Activated CD8-positive, alpha-beta T cell treated with anti-CD3 and anti-CD28 coated beads, Interleukin-2, amount 10 ng/mL, durations not matched to agents 7 days and 5 days (primary cell): Measurements from ENCODE around the gene UCHL5. TPM values are rescaled to one million over a fixed set of nuclear protein-coding genes. Genes with fewer than 3 reads are reported as not detected.

Experiments used
- ATAC-seq: fragments of 150-1000 bp; cut with Tn5 transposase; one replicate; pipeline ENCODE4 v1.10.0; 2021; ENCODE audit warnings: moderate library complexity
- CTCF ChIA-PET: fragments of 350-600 bp; sonication (Branson Sonifier 250); formaldehyde crosslinking; loops from one replicate; lab custom pipeline; 2021; ENCODE audit warnings: antibody characterized with exemption; lab: Charles Lee
- POLR2A ChIA-PET: fragments of 350-600 bp; sonication (Branson Sonifier 250); formaldehyde crosslinking; loops from one replicate; lab custom pipeline; 2021; ENCODE audit warnings: antibody characterized with exemption; lab: Charles Lee
- DNase-seq: peaks from one replicate; pipeline ENCODE4 v3.0.0-alpha.2; 2020
- H3K27ac Mint-ChIP-seq: one replicate; pipeline ENCODE4 v1.8.0; 2021; ENCODE audit warnings: mild to moderate bottlenecking, mixed read lengths
- H3K27me3 Mint-ChIP-seq: one replicate; pipeline ENCODE4 v1.8.0; 2021; ENCODE audit warnings: low read depth, mixed read lengths
- H3K36me3 Mint-ChIP-seq: one replicate; pipeline ENCODE4 v1.8.0; 2021; ENCODE audit warnings: low read depth, mixed read lengths
- H3K4me1 Mint-ChIP-seq: one replicate; pipeline ENCODE4 v1.8.0; 2021; ENCODE audit warnings: low read depth, mixed read lengths
- H3K4me3 Mint-ChIP-seq: one replicate; pipeline ENCODE4 v1.8.0; 2021; ENCODE audit warnings: mild to moderate bottlenecking, mixed read lengths
- H3K9me3 Mint-ChIP-seq: one replicate; pipeline ENCODE4 v1.8.0; 2022; ENCODE audit warnings: mixed read lengths; ENCODE audit not compliant: insufficient read depth
- total RNA-seq, 2 experiments: library from RNA; stranded (reverse); gene quantifications; one replicate each; pipeline ENCODE4 v1.2.3, GENCODE V29; 2021

Gene UCHL5
- total RNA-seq, 2 experiments from 2014 or later: 61.1 to 64.4 TPM

GRCh38 chr1:192979542-192979941 is 79.6 kb downstream of the UCHL5 start:
- Mint-ChIP-seq H3K36me3 (no peaks in the 10 kb centered on the region), H3K27ac (no peak overlapping the region), H3K4me3 (no peak overlapping the region), H3K4me1 (peaks cover 10% of the 10 kb centered on the region), H3K27me3 (no peaks in the 10 kb centered on the region), H3K9me3 (no peaks in the 10 kb centered on the region)
- DNase-seq (no peak), ATAC-seq (no peak)
- ChIA-PET POLR2A (no interaction called here), CTCF (no interaction called here)

- ATAC-seq (no peak), DNase-seq (no peak)
- ChIA-PET POLR2A (no interaction called here), CTCF (no interaction called here)
- no peaks in the 10 kb centered on the region for H3K36me3 Mint-ChIP-seq
- H3K9me3 Mint-ChIP-seq: no peaks in the 10 kb centered on the region
- no peak overlapping the region for H3K27ac Mint-ChIP-seq
- H3K27me3 Mint-ChIP-seq: no peaks in the 10 kb centered on the region
- peaks cover 1% of the 10 kb centered on the region for H3K4me1 Mint-ChIP-seq
- no peak overlapping the region for H3K4me3 Mint-ChIP-seq
Measured at GRCh38 chr1:192978195-192978710, 80.9 kb downstream of the UCHL5 start.

- Mint-ChIP-seq H3K27me3 (no peaks in the 10 kb centered on the region), H3K4me3 (no peak overlapping the region), H3K27ac (no peak overlapping the region), H3K36me3 (no peaks in the 10 kb centered on the region), H3K4me1 (no peaks in the 10 kb centered on the region), H3K9me3 (no peaks in the 10 kb centered on the region)
- ATAC-seq (no peak), DNase-seq (no peak)
- ChIA-PET POLR2A (no interaction called here), CTCF (no interaction called here)
Measured at GRCh38 chr1:192977089-192977706, 82.0 kb downstream of the UCHL5 start.

GRCh38 chr1:192976576-192976975 is 82.6 kb downstream of the UCHL5 start:
- DNase-seq (no peak), ATAC-seq (no peak)
- H3K9me3 Mint-ChIP-seq: no peaks in the 10 kb centered on the region
- ChIA-PET POLR2A (no interaction called here), CTCF (no interaction called here)
- H3K36me3 Mint-ChIP-seq: no peaks in the 10 kb centered on the region
- no peaks in the 10 kb centered on the region for H3K27me3 Mint-ChIP-seq
- H3K4me3 Mint-ChIP-seq: no peak overlapping the region
- no peak overlapping the region for H3K27ac Mint-ChIP-seq
- no peaks in the 10 kb centered on the region for H3K4me1 Mint-ChIP-seq

GRCh38 chr1:192974701-192975100 is 84.5 kb downstream of the UCHL5 start:
- ChIA-PET POLR2A (no interaction called here), CTCF (no interaction called here)
- Mint-ChIP-seq H3K9me3 (no peaks in the 10 kb centered on the region), H3K27ac (no peak overlapping the region), H3K27me3 (no peaks in the 10 kb centered on the region), H3K4me3 (no peak overlapping the region), H3K36me3 (no peaks in the 10 kb centered on the region), H3K4me1 (no peaks in the 10 kb centered on the region)
- DNase-seq (no peak), ATAC-seq (no peak)

GRCh38 chr1:192973988-192974387 is 85.2 kb downstream of the UCHL5 start:
- Mint-ChIP-seq H3K9me3 (no peaks in the 10 kb centered on the region), H3K4me1 (no peaks in the 10 kb centered on the region), H3K27ac (no peak overlapping the region), H3K36me3 (no peaks in the 10 kb centered on the region), H3K4me3 (no peak overlapping the region), H3K27me3 (no peaks in the 10 kb centered on the region)
- DNase-seq (no peak), ATAC-seq (no peak)
- CTCF ChIA-PET: no interaction called here
- POLR2A ChIA-PET: no interaction called here

- Mint-ChIP-seq H3K4me3 (no peak overlapping the region), H3K4me1 (no peaks in the 10 kb centered on the region), H3K36me3 (no peaks in the 10 kb centered on the region), H3K27ac (no peak overlapping the region), H3K9me3 (no peaks in the 10 kb centered on the region), H3K27me3 (no peaks in the 10 kb centered on the region)
- POLR2A ChIA-PET: no interaction called here
- ATAC-seq (no peak), DNase-seq (no peak)
- CTCF ChIA-PET: interaction anchor here (1.2 kb wide), 1 partner anchor 46 kb away, joined by 3 read pairs; no protein-coding TSS in a partner anchor
Measured at GRCh38 chr1:192973202-192973601, 86.0 kb downstream of the UCHL5 start.

GRCh38 chr1:192969091-192969490 is 90.1 kb downstream of the UCHL5 start:
- Mint-ChIP-seq H3K4me3 (no peak overlapping the region), H3K36me3 (no peaks in the 10 kb centered on the region), H3K4me1 (no peaks in the 10 kb centered on the region), H3K9me3 (no peaks in the 10 kb centered on the region), H3K27ac (no peak overlapping the region), H3K27me3 (no peaks in the 10 kb centered on the region)
- no peak for DNase-seq
- no peak for ATAC-seq
- POLR2A ChIA-PET: no interaction called here
- CTCF ChIA-PET: no interaction called here

GRCh38 chr1:192968323-192968722 is 90.8 kb downstream of the UCHL5 start:
- DNase-seq (no peak), ATAC-seq (no peak)
- Mint-ChIP-seq H3K36me3 (no peaks in the 10 kb centered on the region), H3K9me3 (no peaks in the 10 kb centered on the region), H3K27me3 (no peaks in the 10 kb centered on the region), H3K4me1 (peaks cover under 1% of the 10 kb centered on the region), H3K4me3 (no peak overlapping the region), H3K27ac (no peak overlapping the region)
- CTCF ChIA-PET: no interaction called here
- POLR2A ChIA-PET: no interaction called here

- Mint-ChIP-seq H3K27me3 (no peaks in the 10 kb centered on the region), H3K27ac (no peak overlapping the region), H3K36me3 (no peaks in the 10 kb centered on the region), H3K4me1 (peaks cover 5% of the 10 kb centered on the region), H3K9me3 (no peaks in the 10 kb centered on the region), H3K4me3 (no peak overlapping the region)
- no peak for ATAC-seq
- CTCF ChIA-PET: no interaction called here
- POLR2A ChIA-PET: no interaction called here
- DNase-seq: no peak
Measured at GRCh38 chr1:192967901-192968300, 91.3 kb downstream of the UCHL5 start.

GRCh38 chr1:192967211-192967877 is 91.8 kb downstream of the UCHL5 start:
- POLR2A ChIA-PET: no interaction called here
- DNase-seq (no peak), ATAC-seq (no peak)
- Mint-ChIP-seq H3K4me3 (no peak overlapping the region), H3K4me1 (peaks cover 8% of the 10 kb centered on the region), H3K27ac (no peak overlapping the region), H3K36me3 (no peaks in the 10 kb centered on the region), H3K27me3 (no peaks in the 10 kb centered on the region), H3K9me3 (no peaks in the 10 kb centered on the region)
- CTCF ChIA-PET: no interaction called here

GRCh38 chr1:192966073-192966472 is 93.1 kb downstream of the UCHL5 start:
- ATAC-seq (no peak), DNase-seq (no peak)
- POLR2A ChIA-PET: no interaction called here
- H3K36me3 Mint-ChIP-seq: no peaks in the 10 kb centered on the region
- no peak overlapping the region for H3K27ac Mint-ChIP-seq
- H3K4me3 Mint-ChIP-seq: no peak overlapping the region
- no peaks in the 10 kb centered on the region for H3K9me3 Mint-ChIP-seq
- CTCF ChIA-PET: no interaction called here
- H3K27me3 Mint-ChIP-seq: no peaks in the 10 kb centered on the region
- H3K4me1 Mint-ChIP-seq: peaks cover 8% of the 10 kb centered on the region
